ENCODE measurements around the gene ZNF157. TPM values are rescaled to one million over a fixed set of nuclear protein-coding genes. Genes with fewer than 3 reads are reported as not detected.
"Not testable (repeated sequence)": the region's sequence is repeated elsewhere in the genome, so short reads cannot be mapped to it uniquely, and the experiment has no call there.

Gene ZNF157
- total RNA-seq, 1 donor from 2014 or later = 0.54 TPM

DNA sequence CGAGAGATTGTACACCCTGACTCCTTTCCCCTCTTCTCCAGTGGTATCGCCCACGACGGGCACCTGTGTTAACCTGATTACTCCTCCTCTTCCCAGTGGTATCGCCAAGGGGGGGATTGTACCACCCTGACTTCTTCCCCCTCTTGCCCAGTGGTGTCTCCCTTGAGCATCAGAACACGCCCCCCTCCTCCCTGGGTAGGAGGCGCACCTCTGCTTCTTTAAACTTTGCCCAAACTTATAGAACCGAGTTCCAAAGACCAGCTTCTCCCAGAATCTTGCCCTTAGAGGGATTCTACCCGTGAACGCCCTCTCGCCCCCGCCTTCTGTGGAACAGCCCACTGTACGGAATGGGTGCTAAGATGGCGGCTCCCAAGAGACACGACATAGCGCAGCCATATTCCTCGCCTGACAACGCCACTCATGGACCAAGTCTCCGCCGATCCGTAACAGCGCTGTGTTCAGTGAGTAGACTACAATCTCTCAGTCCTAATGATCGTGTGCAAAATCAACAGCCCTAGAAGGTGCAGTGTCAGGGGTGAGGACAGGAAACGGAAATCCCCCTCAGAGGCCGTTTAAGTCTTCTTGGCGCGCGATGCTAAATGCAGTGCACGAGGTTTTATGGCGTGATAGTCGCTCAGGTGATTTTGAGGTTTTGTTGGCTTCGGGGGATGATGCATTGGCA lies 4.2 kb upstream of the ZNF157 start:
- H3K27me3 Mint-ChIP-seq (ENCODE audit: low read depth, unreplicated experiment) = no peaks in the 10 kb centered on the region
- Histone ChIP-seq H3K27me3 (ENCODE audit: insufficient read depth, low read length) (no peaks in the 10 kb centered on the region), H3K79me2 (ENCODE audit: insufficient read depth, low read length) (no peaks in the 10 kb centered on the region), H4K20me1 (ENCODE audit: insufficient read depth, low read length) (no peaks in the 10 kb centered on the region), H3K36me3 (ENCODE audit: insufficient read depth, low read length) (no peaks in the 10 kb centered on the region), H3K4me3 (ENCODE audit: insufficient read depth, low read depth, low read length) (peak overlapping the region; percentile 60), H3K9me3 (ENCODE audit: insufficient read depth, low read depth, low read length) (no peaks in the 10 kb centered on the region), H2AFZ (ENCODE audit: low read depth, low read length) (peak overlapping the region; percentile 93), H3K4me2 (ENCODE audit: low read length) (peak overlapping the region; percentile 93), H3K9ac (ENCODE audit: low read length) (peak overlapping the region; percentile 63), H3K27ac (ENCODE audit: low read depth, low read length) (peak overlapping the region; percentile 37), H3K4me1 (ENCODE audit: insufficient read depth, low read length) (no peaks in the 10 kb centered on the region)
- peaks cover 2% of the 10 kb centered on the region for H3K9me3 Mint-ChIP-seq (ENCODE audit: unreplicated experiment)
- DNase-seq (ENCODE audit: low read depth) (peak; percentile 62), FAIRE-seq (peak; percentile 82)
- H3K4me1 Mint-ChIP-seq (ENCODE audit: low read depth, unreplicated experiment) = peaks cover 3% of the 10 kb centered on the region
- TF ChIP-seq, protein P1, sequence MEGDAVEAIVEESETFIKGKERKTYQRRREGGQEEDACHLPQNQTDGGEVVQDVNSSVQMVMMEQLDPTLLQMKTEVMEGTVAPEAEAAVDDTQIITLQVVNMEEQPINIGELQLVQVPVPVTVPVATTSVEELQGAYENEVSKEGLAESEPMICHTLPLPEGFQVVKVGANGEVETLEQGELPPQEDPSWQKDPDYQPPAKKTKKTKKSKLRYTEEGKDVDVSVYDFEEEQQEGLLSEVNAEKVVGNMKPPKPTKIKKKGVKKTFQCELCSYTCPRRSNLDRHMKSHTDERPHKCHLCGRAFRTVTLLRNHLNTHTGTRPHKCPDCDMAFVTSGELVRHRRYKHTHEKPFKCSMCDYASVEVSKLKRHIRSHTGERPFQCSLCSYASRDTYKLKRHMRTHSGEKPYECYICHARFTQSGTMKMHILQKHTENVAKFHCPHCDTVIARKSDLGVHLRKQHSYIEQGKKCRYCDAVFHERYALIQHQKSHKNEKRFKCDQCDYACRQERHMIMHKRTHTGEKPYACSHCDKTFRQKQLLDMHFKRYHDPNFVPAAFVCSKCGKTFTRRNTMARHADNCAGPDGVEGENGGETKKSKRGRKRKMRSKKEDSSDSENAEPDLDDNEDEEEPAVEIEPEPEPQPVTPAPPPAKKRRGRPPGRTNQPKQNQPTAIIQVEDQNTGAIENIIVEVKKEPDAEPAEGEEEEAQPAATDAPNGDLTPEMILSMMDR (IDR thresholded peaks at IDR 0.05; ENCODE audit: insufficient read depth, low read depth, low read length) = no peak
- no peak for TF ChIP-seq EZH2 (IDR thresholded peaks at IDR 0.05; ENCODE audit: insufficient read depth, low read length)
- peak overlapping the region; percentile 86 for H3K4me3 Mint-ChIP-seq (ENCODE audit: unreplicated experiment)
- no peaks in the 10 kb centered on the region for H3K36me3 Mint-ChIP-seq (ENCODE audit: low read depth, unreplicated experiment)
- H3K27ac Mint-ChIP-seq (ENCODE audit: unreplicated experiment) = peak overlapping the region; percentile 97

DNA sequence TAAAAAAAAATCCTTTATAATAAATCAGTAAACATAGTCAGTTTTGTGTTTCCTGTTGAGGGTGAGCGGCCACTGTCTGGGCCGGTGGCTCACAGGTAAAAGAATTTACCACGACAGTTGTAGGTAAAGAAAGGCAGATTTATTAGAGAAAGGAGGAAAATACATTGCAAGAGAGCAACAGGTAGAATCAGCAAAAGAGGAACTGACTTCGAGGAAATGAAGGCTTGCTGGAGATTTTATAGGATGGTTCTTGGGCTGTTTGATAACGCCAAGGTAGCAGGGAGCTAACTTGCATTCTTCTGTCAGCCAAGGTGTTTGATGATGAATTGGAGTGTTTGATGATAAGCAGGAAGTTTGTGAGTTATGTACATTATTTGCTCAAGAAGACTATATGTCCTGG lies 2.8 kb downstream of the ZNF157 start:
- Mint-ChIP-seq H3K4me3 (ENCODE audit: unreplicated experiment) (no peak overlapping the region), H3K27ac (ENCODE audit: unreplicated experiment) (no peak overlapping the region), H3K27me3 (ENCODE audit: low read depth, unreplicated experiment) (no peaks in the 10 kb centered on the region), H3K9me3 (ENCODE audit: unreplicated experiment) (no peaks in the 10 kb centered on the region), H3K4me1 (ENCODE audit: low read depth, unreplicated experiment) (no peaks in the 10 kb centered on the region), H3K36me3 (ENCODE audit: low read depth, unreplicated experiment) (no peaks in the 10 kb centered on the region)
- Histone ChIP-seq H3K9ac (ENCODE audit: low read length) (no peak overlapping the region), H3K27ac (ENCODE audit: low read depth, low read length) (no peak overlapping the region), H4K20me1 (ENCODE audit: insufficient read depth, low read length) (no peaks in the 10 kb centered on the region), H3K4me2 (ENCODE audit: low read length) (no peak overlapping the region), H3K27me3 (ENCODE audit: insufficient read depth, low read length) (no peaks in the 10 kb centered on the region), H3K4me1 (ENCODE audit: insufficient read depth, low read length) (no peaks in the 10 kb centered on the region), H3K4me3 (ENCODE audit: insufficient read depth, low read depth, low read length) (no peak overlapping the region), H3K79me2 (ENCODE audit: insufficient read depth, low read length) (no peaks in the 10 kb centered on the region), H3K9me3 (ENCODE audit: insufficient read depth, low read depth, low read length) (no peaks in the 10 kb centered on the region), H2AFZ (ENCODE audit: low read depth, low read length) (no peak overlapping the region), H3K36me3 (ENCODE audit: insufficient read depth, low read length) (no peaks in the 10 kb centered on the region)
- no peak for TF ChIP-seq EZH2 (IDR thresholded peaks at IDR 0.05; ENCODE audit: insufficient read depth, low read length)
- TF ChIP-seq, protein P1 (IDR thresholded peaks at IDR 0.05; ENCODE audit: insufficient read depth, low read depth, low read length) = no peak
- DNase-seq (ENCODE audit: low read depth) (no peak), FAIRE-seq (no peak)

DNA sequence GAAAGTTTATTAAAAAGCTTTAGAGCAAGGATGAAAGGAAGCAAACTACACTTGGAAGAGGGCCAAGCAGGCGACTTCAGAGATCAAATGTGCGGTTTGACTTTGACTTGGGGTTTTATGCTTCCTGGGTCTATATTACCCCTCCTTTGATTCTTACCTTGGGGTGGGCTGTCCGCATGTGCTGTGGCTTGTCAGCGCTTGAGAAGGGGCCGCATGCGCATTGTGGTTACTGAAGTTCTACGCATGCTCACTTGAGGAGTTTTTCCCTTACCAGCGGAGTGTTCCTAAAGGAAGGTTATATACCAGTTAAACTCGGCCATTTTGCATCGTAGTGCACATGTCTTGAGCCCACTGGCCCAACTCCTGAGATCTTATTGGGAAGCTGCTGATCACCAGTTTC lies 9.9 kb downstream of the ZNF157 start:
- no peaks in the 10 kb centered on the region for H3K9me3 Mint-ChIP-seq (ENCODE audit: unreplicated experiment)
- Histone ChIP-seq H3K4me3 (ENCODE audit: insufficient read depth, low read depth, low read length) (no peak overlapping the region), H4K20me1 (ENCODE audit: insufficient read depth, low read length) (no peaks in the 10 kb centered on the region), H3K27ac (ENCODE audit: low read depth, low read length) (no peak overlapping the region), H3K4me1 (ENCODE audit: insufficient read depth, low read length) (no peaks in the 10 kb centered on the region), H3K27me3 (ENCODE audit: insufficient read depth, low read length) (no peaks in the 10 kb centered on the region), H2AFZ (ENCODE audit: low read depth, low read length) (no peak overlapping the region), H3K36me3 (ENCODE audit: insufficient read depth, low read length) (no peaks in the 10 kb centered on the region), H3K79me2 (ENCODE audit: insufficient read depth, low read length) (no peaks in the 10 kb centered on the region), H3K4me2 (ENCODE audit: low read length) (no peak overlapping the region), H3K9ac (ENCODE audit: low read length) (no peak overlapping the region), H3K9me3 (ENCODE audit: insufficient read depth, low read depth, low read length) (no peaks in the 10 kb centered on the region)
- no peak overlapping the region for H3K27ac Mint-ChIP-seq (ENCODE audit: unreplicated experiment)
- H3K4me1 Mint-ChIP-seq (ENCODE audit: low read depth, unreplicated experiment) = no peaks in the 10 kb centered on the region
- no peak for TF ChIP-seq EZH2 (IDR thresholded peaks at IDR 0.05; ENCODE audit: insufficient read depth, low read length)
- TF ChIP-seq, protein P1 (IDR thresholded peaks at IDR 0.05; ENCODE audit: insufficient read depth, low read depth, low read length) = no peak
- DNase-seq (ENCODE audit: low read depth) (no peak), FAIRE-seq (no peak)
- H3K4me3 Mint-ChIP-seq (ENCODE audit: unreplicated experiment) = no peak overlapping the region
- H3K36me3 Mint-ChIP-seq (ENCODE audit: low read depth, unreplicated experiment) = no peaks in the 10 kb centered on the region
- H3K27me3 Mint-ChIP-seq (ENCODE audit: low read depth, unreplicated experiment) = no peaks in the 10 kb centered on the region

DNA sequence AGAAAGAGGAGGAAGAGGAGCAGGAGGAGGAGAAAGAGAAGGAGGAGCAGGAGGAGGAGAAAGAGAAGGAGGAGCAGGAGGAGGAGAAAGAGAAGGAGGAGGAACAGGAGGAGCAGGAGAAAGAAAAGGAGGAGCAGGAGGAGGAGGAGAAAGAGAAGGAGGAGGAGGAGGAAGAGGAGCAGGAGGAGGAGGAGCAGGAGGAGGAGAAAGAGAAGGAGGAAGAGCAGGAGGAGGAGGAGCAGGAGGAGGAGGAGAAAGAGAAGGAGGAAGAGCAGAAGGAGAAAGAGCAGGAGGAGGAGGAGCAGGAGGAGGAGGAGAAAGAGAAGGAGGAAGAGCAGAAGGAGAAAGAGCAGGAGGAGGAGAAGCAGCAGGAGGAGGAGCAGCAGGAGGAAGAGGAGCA lies 10.5 kb downstream of the ZNF157 start:
- H3K36me3 ChIP-seq (ENCODE audit: insufficient read depth, low read length); H3K79me2 ChIP-seq (ENCODE audit: insufficient read depth, low read length); H3K27ac Mint-ChIP-seq (ENCODE audit: unreplicated experiment); H3K27ac ChIP-seq (ENCODE audit: low read depth, low read length); H3K27me3 ChIP-seq (ENCODE audit: insufficient read depth, low read length); H3K9me3 Mint-ChIP-seq (ENCODE audit: unreplicated experiment); H3K27me3 Mint-ChIP-seq (ENCODE audit: low read depth, unreplicated experiment); H4K20me1 ChIP-seq (ENCODE audit: insufficient read depth, low read length); FAIRE-seq; H3K4me3 ChIP-seq (ENCODE audit: insufficient read depth, low read depth, low read length); H3K4me3 Mint-ChIP-seq (ENCODE audit: unreplicated experiment); H3K4me1 ChIP-seq (ENCODE audit: insufficient read depth, low read length); H3K4me2 ChIP-seq (ENCODE audit: low read length); H2AFZ ChIP-seq (ENCODE audit: low read depth, low read length); H3K36me3 Mint-ChIP-seq (ENCODE audit: low read depth, unreplicated experiment); DNase-seq (ENCODE audit: low read depth); H3K4me1 Mint-ChIP-seq (ENCODE audit: low read depth, unreplicated experiment); H3K9ac ChIP-seq (ENCODE audit: low read length); H3K9me3 ChIP-seq (ENCODE audit: insufficient read depth, low read depth, low read length): not testable (repeated sequence)
